ENCODE results near the gene CYCS.

The CYCS gene

GRCh38 chr7:25118048-25118753, 6.9 kb downstream of the CYCS start:
- TF ChIP-seq CTCF (IDR thresholded peaks at IDR 0.05): no peak

- no peak for TF ChIP-seq CTCF (IDR thresholded peaks at IDR 0.05)
These were observed 7.6 kb downstream of the CYCS start for GRCh38 chr7:25117226-25118047.

- TF ChIP-seq CTCF (IDR thresholded peaks at IDR 0.05): no peak
These were observed 8.4 kb downstream of the CYCS start for GRCh38 chr7:25116621-25117020.

GRCh38 chr7:25109276-25109675, 15.8 kb downstream of the CYCS start:
- no peak for TF ChIP-seq CTCF (IDR thresholded peaks at IDR 0.05)

GRCh38 chr7:25105911-25106310, 19.1 kb downstream of the CYCS start:
- no peak for TF ChIP-seq CTCF (IDR thresholded peaks at IDR 0.05)

- TF ChIP-seq CTCF (IDR thresholded peaks at IDR 0.05): no peak
These were observed 21.3 kb downstream of the CYCS start for GRCh38 chr7:25103773-25104172.

GRCh38 chr7:25101817-25102216, 23.2 kb downstream of the CYCS start:
- TF ChIP-seq CTCF (IDR thresholded peaks at IDR 0.05): no peak

All from LNCAP (cell line).